ENCODE measurements around the gene FBLN2.

DNA sequence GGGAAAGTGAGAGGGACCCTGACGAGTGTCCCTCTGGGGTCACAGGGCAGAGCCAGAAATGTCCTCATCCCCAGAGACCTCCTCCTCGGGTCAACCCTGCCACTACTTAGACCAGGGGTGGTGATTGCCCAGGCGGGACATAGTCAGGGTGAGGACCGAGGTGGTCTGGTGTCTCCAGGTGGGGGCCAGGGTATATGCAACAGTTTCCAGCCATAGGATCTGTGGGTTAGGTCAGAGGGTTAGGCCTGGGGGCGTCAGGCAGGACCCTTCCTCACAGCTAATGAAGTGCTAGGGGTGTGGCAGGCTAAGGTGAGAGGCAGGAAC lies 22.3 kb upstream of the FBLN2 start:
- TF ChIP-seq, protein P1, sequence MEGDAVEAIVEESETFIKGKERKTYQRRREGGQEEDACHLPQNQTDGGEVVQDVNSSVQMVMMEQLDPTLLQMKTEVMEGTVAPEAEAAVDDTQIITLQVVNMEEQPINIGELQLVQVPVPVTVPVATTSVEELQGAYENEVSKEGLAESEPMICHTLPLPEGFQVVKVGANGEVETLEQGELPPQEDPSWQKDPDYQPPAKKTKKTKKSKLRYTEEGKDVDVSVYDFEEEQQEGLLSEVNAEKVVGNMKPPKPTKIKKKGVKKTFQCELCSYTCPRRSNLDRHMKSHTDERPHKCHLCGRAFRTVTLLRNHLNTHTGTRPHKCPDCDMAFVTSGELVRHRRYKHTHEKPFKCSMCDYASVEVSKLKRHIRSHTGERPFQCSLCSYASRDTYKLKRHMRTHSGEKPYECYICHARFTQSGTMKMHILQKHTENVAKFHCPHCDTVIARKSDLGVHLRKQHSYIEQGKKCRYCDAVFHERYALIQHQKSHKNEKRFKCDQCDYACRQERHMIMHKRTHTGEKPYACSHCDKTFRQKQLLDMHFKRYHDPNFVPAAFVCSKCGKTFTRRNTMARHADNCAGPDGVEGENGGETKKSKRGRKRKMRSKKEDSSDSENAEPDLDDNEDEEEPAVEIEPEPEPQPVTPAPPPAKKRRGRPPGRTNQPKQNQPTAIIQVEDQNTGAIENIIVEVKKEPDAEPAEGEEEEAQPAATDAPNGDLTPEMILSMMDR (IDR thresholded peaks at IDR 0.05), result no peak
- TF ChIP-seq EZH2phosphoT487 (IDR thresholded peaks at IDR 0.05; ENCODE audit: borderline replicate concordance, low read depth), result no peak
- TF ChIP-seq GABPA (IDR thresholded peaks at IDR 0.05; ENCODE audit: low read depth), result no peak
- TF ChIP-seq, protein P2, sequence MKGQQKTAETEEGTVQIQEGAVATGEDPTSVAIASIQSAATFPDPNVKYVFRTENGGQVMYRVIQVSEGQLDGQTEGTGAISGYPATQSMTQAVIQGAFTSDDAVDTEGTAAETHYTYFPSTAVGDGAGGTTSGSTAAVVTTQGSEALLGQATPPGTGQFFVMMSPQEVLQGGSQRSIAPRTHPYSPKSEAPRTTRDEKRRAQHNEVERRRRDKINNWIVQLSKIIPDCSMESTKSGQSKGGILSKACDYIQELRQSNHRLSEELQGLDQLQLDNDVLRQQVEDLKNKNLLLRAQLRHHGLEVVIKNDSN (IDR thresholded peaks at IDR 0.05; ENCODE audit: borderline replicate concordance, low read depth), result no peak
- no peak for TF ChIP-seq SMC3 (IDR thresholded peaks at IDR 0.05; ENCODE audit: low read depth, low read length)
- TF ChIP-seq POLR2AphosphoS5 (IDR thresholded peaks at IDR 0.05; ENCODE audit: low read depth, low read length), result no peak
- no peak for TF ChIP-seq MXI1 (IDR thresholded peaks at IDR 0.05; ENCODE audit: low read depth, low read length)

Data from SK-N-SH (cell line).